ENCODE data around the gene SPATA17. TPM values are rescaled to one million over a fixed set of nuclear protein-coding genes. Genes with fewer than 3 reads are reported as not detected.

The SPATA17 gene

Small RNA genes lying within 50 kb of the gene (small RNA-seq; reads per million reads assigned to genes)
- gene UBBP2 = not detected
